RWPE2 (cell line): Measurements from ENCODE around the gene RFPL4AL1.
"Not testable (repeated sequence)": the region's sequence is repeated elsewhere in the genome, so short reads cannot be mapped to it uniquely, and the experiment has no call there.

Source experiments
- ATAC-seq: fragments of 200-7000 bp; cut with Tn5 transposase; 3 replicates; pipeline ENCODE4 v1.9.1; 2021; ENCODE audit warnings: low read depth
- DNase-seq: peaks from one replicate; pipeline ENCODE4 v3.0.0-alpha.2; 2020; ENCODE audit warnings: low spot score
- H3K27ac ChIP-seq: fragments of 450-650 bp; 2 replicates; pipeline ENCODE4 v1.5.1; 2017; ENCODE audit warnings: mild to moderate bottlenecking; ENCODE audit not compliant: poor library complexity, severe bottlenecking
- H3K27me3 ChIP-seq: fragments of 250-450 bp; sonication (Bioruptor Pico); 2 replicates; pipeline ENCODE4 v1.5.1; 2021; ENCODE audit warnings: mild to moderate bottlenecking, moderate library complexity; ENCODE audit not compliant: insufficient read depth, poor library complexity, severe bottlenecking
- H3K36me3 ChIP-seq: fragments of 250-450 bp; sonication (Bioruptor Pico); 2 replicates; pipeline ENCODE4 v1.5.1; 2020; ENCODE audit warnings: low read depth, mild to moderate bottlenecking, moderate library complexity
- H3K4me1 ChIP-seq: fragments of 250-450 bp; sonication (Bioruptor Pico); 2 replicates; pipeline ENCODE4 v1.5.1; 2021; ENCODE audit warnings: mild to moderate bottlenecking, moderate library complexity; ENCODE audit not compliant: insufficient read depth, poor library complexity, severe bottlenecking
- H3K4me3 ChIP-seq: fragments of 250-450 bp; sonication (Bioruptor Pico); 2 replicates; pipeline ENCODE4 v1.5.1; 2021; ENCODE audit warnings: mild to moderate bottlenecking, moderate library complexity; ENCODE audit not compliant: severe bottlenecking
- H3K9me3 ChIP-seq: fragments of 250-450 bp; sonication (Bioruptor Pico); 2 replicates; pipeline ENCODE4 v1.5.1; 2021; ENCODE audit warnings: mild to moderate bottlenecking, moderate library complexity; ENCODE audit not compliant: severe bottlenecking
- TF ChIP-seq, protein P1 (sequence below): fragments of 450-650 bp; IDR thresholded peaks from one replicate; pipeline ENCODE4 v1.5.1; 2017; ENCODE audit warnings: mild to moderate bottlenecking, moderate library complexity; ENCODE audit not compliant: poor library complexity, severe bottlenecking

Gene RFPL4AL1

DNA sequence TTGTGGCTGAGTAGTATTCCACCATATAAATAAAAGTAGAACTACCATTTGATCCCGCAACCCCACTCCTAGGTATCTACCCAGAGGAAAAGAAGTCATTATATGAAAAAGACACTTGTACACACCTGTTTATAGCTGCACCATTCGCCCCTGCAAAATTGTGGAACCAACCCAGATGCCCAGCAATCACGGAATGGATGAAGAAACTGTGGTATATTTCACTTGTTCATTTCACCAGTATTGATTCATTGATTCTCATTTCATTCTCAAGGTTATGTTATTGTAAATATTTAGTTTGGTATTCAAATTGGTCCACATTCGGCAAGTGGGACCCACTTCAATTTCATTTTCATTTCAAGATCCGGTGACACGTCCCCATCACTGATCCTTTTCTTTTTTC lies 18.2 kb upstream of the RFPL4AL1 start:
- DNase-seq (no peak), ATAC-seq (no peak)
- H3K36me3 ChIP-seq = no peaks in the 10 kb centered on the region
- H3K4me1 ChIP-seq = no peaks in the 10 kb centered on the region
- H3K9me3 ChIP-seq = no peaks in the 10 kb centered on the region
- peaks cover 5% of the 10 kb centered on the region for H3K27me3 ChIP-seq
- H3K4me3 ChIP-seq = no peak overlapping the region
- TF ChIP-seq, protein P1, sequence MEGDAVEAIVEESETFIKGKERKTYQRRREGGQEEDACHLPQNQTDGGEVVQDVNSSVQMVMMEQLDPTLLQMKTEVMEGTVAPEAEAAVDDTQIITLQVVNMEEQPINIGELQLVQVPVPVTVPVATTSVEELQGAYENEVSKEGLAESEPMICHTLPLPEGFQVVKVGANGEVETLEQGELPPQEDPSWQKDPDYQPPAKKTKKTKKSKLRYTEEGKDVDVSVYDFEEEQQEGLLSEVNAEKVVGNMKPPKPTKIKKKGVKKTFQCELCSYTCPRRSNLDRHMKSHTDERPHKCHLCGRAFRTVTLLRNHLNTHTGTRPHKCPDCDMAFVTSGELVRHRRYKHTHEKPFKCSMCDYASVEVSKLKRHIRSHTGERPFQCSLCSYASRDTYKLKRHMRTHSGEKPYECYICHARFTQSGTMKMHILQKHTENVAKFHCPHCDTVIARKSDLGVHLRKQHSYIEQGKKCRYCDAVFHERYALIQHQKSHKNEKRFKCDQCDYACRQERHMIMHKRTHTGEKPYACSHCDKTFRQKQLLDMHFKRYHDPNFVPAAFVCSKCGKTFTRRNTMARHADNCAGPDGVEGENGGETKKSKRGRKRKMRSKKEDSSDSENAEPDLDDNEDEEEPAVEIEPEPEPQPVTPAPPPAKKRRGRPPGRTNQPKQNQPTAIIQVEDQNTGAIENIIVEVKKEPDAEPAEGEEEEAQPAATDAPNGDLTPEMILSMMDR = no peak
- H3K27ac ChIP-seq = no peak overlapping the region

DNA sequence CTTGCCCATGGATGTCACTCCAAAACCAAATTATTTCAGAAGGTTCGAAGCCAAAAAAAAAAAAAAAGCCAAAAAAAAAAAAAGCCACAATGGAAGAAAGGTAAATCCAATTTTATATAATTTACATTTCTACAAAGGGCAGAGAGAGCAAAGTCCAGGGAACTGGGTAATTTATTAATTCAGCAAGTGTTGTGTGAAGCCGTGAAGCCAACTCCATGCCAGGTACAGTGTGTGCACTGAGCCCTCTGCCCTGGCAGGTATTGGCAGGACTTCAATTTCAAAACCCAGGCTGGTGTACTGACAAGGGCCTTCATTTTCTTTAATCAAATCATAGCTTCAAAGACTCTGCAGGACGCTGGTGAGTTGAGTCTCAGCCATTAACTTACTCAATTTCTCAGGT lies 15.5 kb upstream of the RFPL4AL1 start:
- H3K27ac ChIP-seq = no peak overlapping the region
- no peak overlapping the region for H3K4me3 ChIP-seq
- no peaks in the 10 kb centered on the region for H3K4me1 ChIP-seq
- no peaks in the 10 kb centered on the region for H3K9me3 ChIP-seq
- DNase-seq (no peak), ATAC-seq (no peak)
- peaks cover 5% of the 10 kb centered on the region for H3K27me3 ChIP-seq
- no peaks in the 10 kb centered on the region for H3K36me3 ChIP-seq
- TF ChIP-seq, protein P1 = no peak

DNA sequence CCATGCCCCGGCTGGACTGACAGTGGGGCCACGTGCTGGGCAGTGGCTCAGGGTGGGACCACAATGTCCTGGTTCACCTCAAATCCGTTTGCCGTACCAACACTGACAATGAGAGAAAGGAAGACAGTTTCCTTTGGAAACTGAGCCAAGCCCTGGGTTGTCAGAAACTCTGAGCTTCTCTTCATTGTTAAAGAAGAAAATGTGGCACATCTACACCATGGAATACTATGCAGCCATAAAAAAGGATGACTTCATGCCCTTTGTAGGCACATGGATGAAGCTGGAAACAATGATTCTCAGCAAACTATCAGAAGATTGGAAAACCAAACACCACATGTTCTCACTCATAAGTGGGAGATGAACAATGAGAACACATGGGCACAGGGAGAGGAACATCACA lies 12.1 kb upstream of the RFPL4AL1 start:
- H3K36me3 ChIP-seq, H3K9me3 ChIP-seq, H3K4me3 ChIP-seq, DNase-seq, H3K4me1 ChIP-seq, H3K27ac ChIP-seq, H3K27me3 ChIP-seq, ATAC-seq: not testable (repeated sequence)

DNA sequence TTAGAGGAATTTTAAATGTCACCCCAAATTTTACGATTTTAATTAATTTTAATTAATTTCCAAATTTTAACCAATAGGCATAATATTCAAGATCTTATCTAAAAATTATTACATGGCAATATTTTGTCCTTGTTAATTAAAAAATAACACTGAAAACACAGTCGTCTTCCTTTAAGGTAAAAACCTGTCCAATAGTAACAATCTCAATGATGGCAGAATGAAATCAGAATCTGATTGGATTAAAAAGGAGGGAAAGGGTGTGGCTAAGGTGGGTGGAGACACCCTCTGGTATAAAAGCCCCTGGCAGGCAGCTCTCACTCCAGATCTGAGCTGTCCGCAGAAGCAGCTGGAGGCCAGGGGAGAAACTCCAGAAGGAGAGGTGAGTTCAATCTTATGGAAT lies 10.1 kb upstream of the RFPL4AL1 start, which contains the start of gene RFPL4A:
Gene RFPL4A (plus strand): TSS at position 301 of the 400 bp plus-strand sequence. CDS start 2,704 bp downstream, outside the sequence.
- not testable (repeated sequence) for ATAC-seq, H3K4me3 ChIP-seq, H3K9me3 ChIP-seq, H3K27ac ChIP-seq, H3K36me3 ChIP-seq, DNase-seq, H3K27me3 ChIP-seq, H3K4me1 ChIP-seq

DNA sequence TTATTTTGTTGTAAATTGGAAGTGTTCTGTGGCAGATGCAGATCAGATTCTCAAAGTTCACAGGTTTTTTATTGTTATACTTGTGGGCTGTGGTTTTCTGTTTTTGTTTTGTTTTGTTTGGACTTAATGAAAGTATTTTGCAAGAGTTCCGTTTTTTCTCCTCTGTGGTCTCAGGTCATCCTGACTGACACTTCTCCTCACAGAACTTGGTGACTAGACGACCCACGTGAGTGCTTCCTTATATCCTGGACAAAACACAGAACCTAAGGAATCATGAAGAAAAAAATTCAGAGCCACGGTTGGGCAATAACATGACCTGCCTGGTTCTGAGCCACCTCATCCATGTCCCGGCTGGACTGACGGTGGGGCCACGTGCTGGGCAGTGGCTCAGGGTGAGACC lies 2.5 kb upstream of the RFPL4AL1 start:
- Histone ChIP-seq H3K9me3 (no peaks in the 10 kb centered on the region), H3K27me3 (peaks cover 9% of the 10 kb centered on the region), H3K36me3 (no peaks in the 10 kb centered on the region), H3K27ac (no peak overlapping the region), H3K4me3 (no peak overlapping the region), H3K4me1 (no peaks in the 10 kb centered on the region)
- TF ChIP-seq, protein P1 = no peak
- ATAC-seq (no peak), DNase-seq (no peak)

DNA sequence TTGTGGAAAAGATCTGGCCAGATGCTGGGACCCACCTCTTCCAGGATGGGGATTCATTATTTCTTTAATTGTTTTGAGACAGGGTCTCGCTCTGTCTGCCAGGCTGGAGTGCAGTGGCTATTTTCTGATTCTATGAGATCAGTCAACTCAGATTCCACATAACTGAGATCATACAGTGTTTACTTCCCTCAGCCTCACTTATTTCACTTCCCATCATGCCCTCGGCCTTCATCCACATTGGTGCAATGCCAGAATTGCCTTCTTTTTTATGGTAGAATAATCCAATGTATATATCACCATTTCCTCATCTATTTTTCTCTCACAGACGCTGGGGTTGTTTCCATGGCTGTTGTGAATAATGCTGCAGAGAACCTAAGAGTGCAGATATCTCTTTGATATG lies 714 bp downstream of the RFPL4AL1 start:
- ATAC-seq, DNase-seq, H3K4me3 ChIP-seq: not testable (repeated sequence)

More for the DNA sequence above, 714 bp downstream of the RFPL4AL1 start:
- not testable (repeated sequence) for H3K27me3 ChIP-seq, H3K9me3 ChIP-seq, H3K4me1 ChIP-seq, H3K27ac ChIP-seq, H3K36me3 ChIP-seq
